Small intestine (tissue), 7 donors: ENCODE results near the gene SLC10A7. TPM values are rescaled to one million over a fixed set of nuclear protein-coding genes. Genes with fewer than 3 reads are reported as not detected.

Experiments
- DNase-seq, 2 donors: peaks; one replicate each; pipeline versions ENCODE4 v3.0.0 to v3.0.0-alpha.2; 2013
- FAIRE-seq: peaks from 2 replicates; lab custom pipeline; 2012; peaks lifted over from hg19 to GRCh38; lab: Jason Lieb, UNC
- H3K27ac ChIP-seq, 3 donors: one replicate each; pipeline ENCODE4 v1.5.1; 2013; ENCODE audit warnings: low read length in 2 of 3, mild to moderate bottlenecking in 2 of 3, control low read depth in 1 of 3, inconsistent platforms in 1 of 3, low read depth in 1 of 3, moderate library complexity in 1 of 3
- H3K27me3 ChIP-seq, 3 donors: one replicate each; pipeline ENCODE4 v1.6.1; 2013; ENCODE audit warnings: low read length in 3 of 3, inconsistent platforms in 1 of 3; ENCODE audit not compliant: control insufficient read depth in 3 of 3, insufficient read depth in 3 of 3
- H3K36me3 ChIP-seq, 3 donors: one replicate each; pipeline ENCODE4 v1.6.1; 2013; ENCODE audit warnings: low read length in 3 of 3, inconsistent platforms in 1 of 3, low read depth in 1 of 3, mild to moderate bottlenecking in 1 of 3, moderate library complexity in 1 of 3; ENCODE audit not compliant: control insufficient read depth in 3 of 3, insufficient read depth in 2 of 3
- H3K4me1 ChIP-seq, 3 donors: one replicate each; pipeline ENCODE4 v1.6.1; 2013; ENCODE audit warnings: low read length in 2 of 3, inconsistent platforms in 1 of 3, low read depth in 1 of 3, mild to moderate bottlenecking in 1 of 3, moderate library complexity in 1 of 3; ENCODE audit not compliant: control insufficient read depth in 3 of 3, insufficient read depth in 2 of 3
- H3K4me3 ChIP-seq, 3 donors: one replicate each; pipeline ENCODE4 v1.5.1; 2013; ENCODE audit warnings: low read length in 3 of 3, control low read depth in 1 of 3, inconsistent platforms in 1 of 3, low read depth in 1 of 3, mild to moderate bottlenecking in 1 of 3, moderate library complexity in 1 of 3
- H3K9me3 ChIP-seq, 2 donors: one replicate each; pipeline ENCODE4 v1.6.1; 2013; ENCODE audit warnings: low read depth in 1 of 2, low read length in 1 of 2; ENCODE audit not compliant: control insufficient read depth in 2 of 2, insufficient read depth in 1 of 2
- WGBS, 3 donors: extraction: QIAGEN DNeasy Blood & Tissue Kit; methylation state at CpG; one replicate each; pipeline ENCODE4 v1.1.7; 2013; 5-methylcytosine and 5-hydroxymethylcytosine counted together
- polyA plus RNA-seq, 4 donors: library from polyadenylated mRNA; stranded (reverse) in 3 of 4; unstranded in 1 of 4; fragments of 200-250 nt in 3 of 4; fragments of 120-200 nt in 1 of 4; gene quantifications; one replicate each; pipeline versions ENCODE4 v1.2.1 to v1.2.3, GENCODE V29; 2013
- donor health status: healthy with polysubstance abuse.
- donor health status: control.
- donor health status: control.
- donor health status: Bipolar disorder and iron deficiency.
- donor health status: healthy.

The SLC10A7 gene
- polyA plus RNA-seq, 4 donors, result 0.81 to 10.4 (median 3.8) TPM

DNA sequence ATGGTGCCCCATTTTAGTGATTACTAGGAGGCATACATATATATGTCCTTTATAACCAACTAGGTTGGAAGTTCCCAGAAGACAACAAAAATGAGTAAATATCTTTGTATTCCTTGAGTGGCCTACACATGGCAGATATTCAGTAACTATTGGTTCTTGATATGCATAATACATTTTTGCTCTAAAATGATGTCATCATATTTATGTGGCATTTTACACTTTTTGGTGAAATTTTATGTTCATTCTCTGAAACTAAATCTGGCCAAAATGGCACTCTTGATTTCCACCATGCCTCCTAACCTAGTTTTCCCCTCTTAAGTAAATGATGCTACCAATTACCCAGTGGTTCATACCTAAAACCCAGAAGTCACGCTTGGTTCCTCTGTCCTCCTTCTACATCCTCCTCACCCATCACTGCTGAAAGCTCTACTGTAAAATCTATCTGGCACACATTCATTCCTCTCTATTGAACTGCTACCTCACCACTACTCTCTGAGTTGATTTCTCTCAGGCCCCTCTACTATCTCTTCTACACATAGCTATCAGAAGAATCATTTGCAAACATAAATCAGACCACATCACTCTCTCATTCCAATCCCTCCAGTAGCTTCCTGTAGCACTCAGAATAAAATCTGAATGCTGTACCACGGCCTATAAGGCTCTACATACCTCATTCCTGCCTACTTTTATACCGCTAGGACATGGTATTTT, 13.4 kb downstream of the SLC10A7 start:
- H3K4me3 ChIP-seq, result no peak overlapping the region
- FAIRE-seq, result no peak
- H3K9me3 ChIP-seq, result no peaks in the 10 kb centered on the region
- no peaks in the 10 kb centered on the region for H3K27me3 ChIP-seq
- no peak overlapping the region for H3K27ac ChIP-seq
- DNase-seq, result no peak
- peaks cover 0 to 3% (median 0%) of the 10 kb centered on the region in 3 donors for H3K36me3 ChIP-seq
- H3K4me1 ChIP-seq, result no peaks in the 10 kb centered on the region
- 96 to 97% (median 97%) methylated on average over 3 of the region's 3 CpGs for WGBS, 3 donors

DNA sequence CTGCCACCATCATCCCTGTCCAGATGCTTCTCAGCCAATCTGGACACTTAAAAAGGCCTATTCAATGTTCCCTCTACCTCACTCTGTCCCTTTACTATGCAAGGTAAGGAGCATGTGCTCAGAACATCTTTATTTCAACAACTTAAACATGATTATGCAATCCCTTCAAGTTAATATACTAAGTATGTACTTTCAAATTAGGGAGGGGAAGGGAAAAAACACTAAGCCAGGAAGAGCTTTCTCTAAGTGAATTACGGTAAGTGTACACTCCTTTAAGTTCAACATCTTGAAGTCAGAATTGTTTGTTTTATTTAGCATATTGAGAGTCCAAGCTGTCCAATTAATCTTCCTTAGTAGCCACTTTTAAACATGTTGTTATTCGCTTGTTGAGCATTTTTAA, 14.1 kb downstream of the SLC10A7 start:
- H3K27ac ChIP-seq, result no peak overlapping the region
- H3K9me3 ChIP-seq, result no peaks in the 10 kb centered on the region
- no peak for FAIRE-seq
- H3K4me1 ChIP-seq, result no peaks in the 10 kb centered on the region
- WGBS, 3 donors, result 86 to 95% (median 91%) methylated on average over 2 of the region's 2 CpGs
- no peaks in the 10 kb centered on the region for H3K27me3 ChIP-seq
- DNase-seq, result no peak
- no peak overlapping the region for H3K4me3 ChIP-seq
- H3K36me3 ChIP-seq, result peaks cover 0 to 4% (median 0%) of the 10 kb centered on the region in 3 donors

DNA sequence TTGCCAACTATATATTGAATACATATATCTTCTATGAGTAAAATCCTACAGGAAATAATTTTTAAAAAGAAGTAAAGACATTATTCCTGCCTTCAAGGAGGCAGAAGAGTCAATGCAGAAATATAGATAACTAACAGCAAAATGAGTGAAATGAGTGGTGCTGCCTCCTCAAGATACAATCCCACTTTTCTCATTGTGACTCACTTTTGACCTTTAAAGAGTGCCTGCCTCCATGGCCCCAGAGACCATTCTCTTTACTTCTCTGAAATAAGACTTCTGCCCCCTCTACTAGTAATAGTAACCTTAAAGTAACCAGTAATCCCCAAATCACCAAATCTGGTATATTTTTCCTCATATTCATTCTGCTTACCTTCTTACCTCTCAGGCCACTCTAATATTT, 15.5 kb downstream of the SLC10A7 start:
- DNase-seq (no peak), FAIRE-seq (no peak)
- H3K27ac ChIP-seq, result no peak overlapping the region
- H3K27me3 ChIP-seq, result no peaks in the 10 kb centered on the region
- no peaks in the 10 kb centered on the region for H3K9me3 ChIP-seq
- H3K36me3 ChIP-seq, result peaks cover 0 to 4% (median 0%) of the 10 kb centered on the region in 3 donors
- no peaks in the 10 kb centered on the region for H3K4me1 ChIP-seq
- no peak overlapping the region for H3K4me3 ChIP-seq

DNA sequence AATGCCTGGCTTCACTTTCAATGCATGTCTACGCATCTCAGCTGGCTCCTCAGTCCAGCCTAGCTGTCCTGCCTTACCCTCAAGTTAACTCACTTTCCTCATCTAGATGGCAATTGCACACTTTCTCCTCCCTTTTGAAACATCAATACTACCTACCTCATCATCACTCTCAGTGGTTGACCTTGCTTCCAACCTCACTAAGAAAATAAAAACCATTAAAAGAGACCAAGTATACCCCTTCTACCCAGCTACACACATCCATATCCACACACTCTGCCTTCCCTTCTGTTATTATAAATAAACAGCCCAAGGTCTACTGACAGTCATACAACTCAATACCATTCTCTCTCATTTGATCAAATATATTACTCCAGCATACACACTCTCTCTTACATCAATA, 21.5 kb downstream of the SLC10A7 start:
- no peaks in the 10 kb centered on the region for H3K9me3 ChIP-seq
- no peak overlapping the region for H3K27ac ChIP-seq
- WGBS, 3 donors, result 95 to 100% (median 100%) methylated on average over 1 of the region's 1 CpG
- DNase-seq (no peak), FAIRE-seq (no peak)
- no peaks in the 10 kb centered on the region for H3K27me3 ChIP-seq
- peaks cover 0 to 3% (median 0%) of the 10 kb centered on the region in 3 donors for H3K4me1 ChIP-seq
- peaks cover 0 to 3% (median 0%) of the 10 kb centered on the region in 3 donors for H3K36me3 ChIP-seq
- H3K4me3 ChIP-seq, result no peak overlapping the region

DNA sequence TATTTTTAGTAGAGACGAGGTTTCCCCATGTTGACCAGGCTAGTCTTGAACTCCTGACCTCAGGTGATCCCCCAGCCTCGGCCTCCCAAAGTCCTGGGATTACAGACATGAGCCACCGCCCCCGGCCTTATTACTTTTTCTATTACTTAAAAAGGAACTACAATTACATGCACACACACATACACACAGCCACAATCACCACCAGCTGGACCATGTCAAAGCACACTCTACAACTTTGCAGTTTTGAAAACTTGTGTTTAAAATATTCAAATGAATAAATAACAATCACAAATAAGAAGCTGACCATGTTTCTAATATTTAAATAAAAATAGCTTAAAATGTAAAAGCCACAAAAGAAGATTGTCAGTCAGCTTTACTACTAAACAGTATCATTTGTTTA, 23.4 kb downstream of the SLC10A7 start:
- FAIRE-seq, result no peak
- DNase-seq, result no peak
- Histone ChIP-seq H3K4me1 (peaks cover 0 to 3% (median 0%) of the 10 kb centered on the region in 3 donors), H3K27me3 (no peaks in the 10 kb centered on the region), H3K36me3 (no peaks in the 10 kb centered on the region), H3K27ac (no peak overlapping the region), H3K9me3 (no peaks in the 10 kb centered on the region), H3K4me3 (no peak overlapping the region)
- 84 to 92% (median 90%) methylated on average over 4 of the region's 4 CpGs for WGBS, 3 donors

DNA sequence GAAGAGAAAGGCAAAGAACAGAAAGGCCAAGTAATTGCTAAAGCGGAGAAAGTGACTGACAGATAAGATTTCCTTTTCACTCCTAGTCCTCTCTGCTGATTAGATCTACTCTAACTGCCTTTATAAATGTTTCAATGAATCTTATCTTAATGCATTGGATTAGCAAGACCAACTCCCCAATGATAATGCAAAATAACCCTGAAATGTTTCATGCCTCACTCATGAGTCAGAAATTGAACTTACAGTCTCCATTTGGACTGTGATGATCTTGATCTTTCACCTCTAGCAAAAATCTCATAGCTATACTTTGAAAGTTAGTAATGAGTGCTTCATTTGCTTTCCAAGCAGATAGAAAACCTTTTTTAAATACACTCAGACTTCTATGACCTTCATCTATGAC, 26.5 kb downstream of the SLC10A7 start:
- DNase-seq (peak; percentile 5 to 81), FAIRE-seq (no peak)
- Histone ChIP-seq H3K4me1 (peaks cover 0 to 3% (median 0%) of the 10 kb centered on the region in 3 donors), H3K27ac (no peak overlapping the region), H3K9me3 (no peaks in the 10 kb centered on the region), H3K4me3 (no peak overlapping the region), H3K36me3 (no peaks in the 10 kb centered on the region), H3K27me3 (no peaks in the 10 kb centered on the region)
- WGBS, 3 donors, result 10 to 75% (median 45%) methylated on average over 1 of the region's 1 CpG

DNA sequence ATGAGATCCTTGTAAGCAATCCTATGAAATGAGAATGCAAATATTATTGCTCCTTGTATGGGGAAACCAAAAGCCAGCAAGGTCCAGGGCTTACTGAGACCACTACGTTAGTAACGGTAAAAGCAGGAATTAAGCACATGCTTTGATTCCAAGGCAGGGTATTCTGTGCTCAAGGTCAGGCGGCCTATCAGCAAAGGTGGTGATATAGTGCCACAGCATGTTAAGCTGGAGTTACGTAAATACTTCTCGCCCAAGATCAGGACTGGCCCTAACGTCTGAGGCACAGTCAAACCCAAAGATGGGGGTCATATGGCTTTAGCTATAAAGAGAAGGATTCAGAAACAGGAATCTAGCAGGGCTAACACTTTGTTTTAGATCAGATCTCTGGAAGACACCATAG, 27.6 kb downstream of the SLC10A7 start:
- no peak overlapping the region for H3K27ac ChIP-seq
- peaks cover 0 to 3% (median 0%) of the 10 kb centered on the region in 3 donors for H3K4me1 ChIP-seq
- DNase-seq (no peak), FAIRE-seq (no peak)
- H3K9me3 ChIP-seq, result no peaks in the 10 kb centered on the region
- H3K27me3 ChIP-seq, result no peaks in the 10 kb centered on the region
- H3K4me3 ChIP-seq, result no peak overlapping the region
- whole genome bisulfite sequencing, 3 donors, result 92 to 96% (median 93%) methylated on average over 6 of the region's 6 CpGs
- no peaks in the 10 kb centered on the region for H3K36me3 ChIP-seq

DNA sequence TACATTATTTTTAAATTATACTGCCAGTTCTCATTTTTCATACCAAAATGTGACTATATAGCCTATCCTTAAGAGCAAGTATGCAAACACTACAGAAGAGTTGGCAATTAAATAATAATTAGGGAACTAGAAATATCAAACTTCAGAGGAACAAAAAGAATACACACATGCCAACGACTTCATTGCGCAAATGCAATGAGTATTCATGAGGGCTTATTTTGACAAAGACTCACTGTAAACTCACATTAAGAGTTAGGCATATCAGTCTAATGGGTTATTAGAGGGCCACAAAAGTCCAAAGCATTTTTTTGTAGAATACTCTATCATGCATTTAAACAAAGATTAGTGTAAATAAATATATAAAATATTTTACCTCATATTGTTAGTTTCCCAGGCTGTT, 31.6 kb downstream of the SLC10A7 start:
- H3K27ac ChIP-seq, result no peak overlapping the region
- WGBS, 3 donors, result 88 to 98% (median 89%) methylated on average over 2 of the region's 2 CpGs
- H3K36me3 ChIP-seq, result peaks cover 0 to 5% (median 2%) of the 10 kb centered on the region in 3 donors
- no peaks in the 10 kb centered on the region for H3K27me3 ChIP-seq
- DNase-seq, result no peak
- peaks cover 0 to 3% of the 10 kb centered on the region in 2 donors for H3K9me3 ChIP-seq
- FAIRE-seq, result no peak
- H3K4me1 ChIP-seq, result peaks cover 0 to 6% (median 0%) of the 10 kb centered on the region in 3 donors
- no peak overlapping the region for H3K4me3 ChIP-seq
